ENCODE measurements around the gene SLC35B1. TPM values are rescaled to one million over a fixed set of nuclear protein-coding genes. Genes with fewer than 3 reads are reported as not detected.

The SLC35B1 gene
- total and polyA plus RNA-seq, 10 of the 15 experiments (the other 5 are each of a cell fraction or from before 2014, with no cell fraction given): 40.0 to 113 (median 51.6) TPM

DNA sequence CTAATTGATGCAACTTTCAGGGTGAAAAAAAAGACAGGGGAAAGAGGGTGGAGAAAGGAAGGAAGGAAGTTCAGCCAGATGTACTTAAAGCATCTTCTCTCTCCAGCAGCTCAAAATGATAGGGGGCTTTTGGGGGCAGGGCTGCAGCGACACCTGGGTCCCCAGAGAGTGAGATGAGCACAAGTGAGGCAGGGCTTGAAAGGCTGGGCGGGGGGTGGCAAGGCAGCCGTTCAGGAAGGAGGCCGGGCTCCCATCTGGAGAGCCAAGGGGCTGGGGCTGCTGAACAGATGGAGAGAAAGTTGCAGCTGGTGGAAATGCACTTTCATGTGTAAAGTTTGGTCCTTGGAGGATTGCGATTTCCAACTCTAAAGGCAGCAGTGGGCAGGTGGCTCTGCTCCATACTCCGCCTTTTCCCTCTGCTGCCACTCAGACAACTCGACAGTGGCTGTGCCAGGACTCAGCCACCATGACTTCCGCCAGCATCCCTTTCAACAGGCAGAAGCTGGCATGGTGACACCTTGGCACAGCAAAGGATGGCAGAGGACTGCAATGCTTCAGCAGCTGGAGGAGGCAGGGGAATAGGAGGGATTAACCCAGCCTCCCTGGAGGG, 7.7 kb downstream of the SLC35B1 start (continued):
- TF ChIP-seq, protein P1, sequence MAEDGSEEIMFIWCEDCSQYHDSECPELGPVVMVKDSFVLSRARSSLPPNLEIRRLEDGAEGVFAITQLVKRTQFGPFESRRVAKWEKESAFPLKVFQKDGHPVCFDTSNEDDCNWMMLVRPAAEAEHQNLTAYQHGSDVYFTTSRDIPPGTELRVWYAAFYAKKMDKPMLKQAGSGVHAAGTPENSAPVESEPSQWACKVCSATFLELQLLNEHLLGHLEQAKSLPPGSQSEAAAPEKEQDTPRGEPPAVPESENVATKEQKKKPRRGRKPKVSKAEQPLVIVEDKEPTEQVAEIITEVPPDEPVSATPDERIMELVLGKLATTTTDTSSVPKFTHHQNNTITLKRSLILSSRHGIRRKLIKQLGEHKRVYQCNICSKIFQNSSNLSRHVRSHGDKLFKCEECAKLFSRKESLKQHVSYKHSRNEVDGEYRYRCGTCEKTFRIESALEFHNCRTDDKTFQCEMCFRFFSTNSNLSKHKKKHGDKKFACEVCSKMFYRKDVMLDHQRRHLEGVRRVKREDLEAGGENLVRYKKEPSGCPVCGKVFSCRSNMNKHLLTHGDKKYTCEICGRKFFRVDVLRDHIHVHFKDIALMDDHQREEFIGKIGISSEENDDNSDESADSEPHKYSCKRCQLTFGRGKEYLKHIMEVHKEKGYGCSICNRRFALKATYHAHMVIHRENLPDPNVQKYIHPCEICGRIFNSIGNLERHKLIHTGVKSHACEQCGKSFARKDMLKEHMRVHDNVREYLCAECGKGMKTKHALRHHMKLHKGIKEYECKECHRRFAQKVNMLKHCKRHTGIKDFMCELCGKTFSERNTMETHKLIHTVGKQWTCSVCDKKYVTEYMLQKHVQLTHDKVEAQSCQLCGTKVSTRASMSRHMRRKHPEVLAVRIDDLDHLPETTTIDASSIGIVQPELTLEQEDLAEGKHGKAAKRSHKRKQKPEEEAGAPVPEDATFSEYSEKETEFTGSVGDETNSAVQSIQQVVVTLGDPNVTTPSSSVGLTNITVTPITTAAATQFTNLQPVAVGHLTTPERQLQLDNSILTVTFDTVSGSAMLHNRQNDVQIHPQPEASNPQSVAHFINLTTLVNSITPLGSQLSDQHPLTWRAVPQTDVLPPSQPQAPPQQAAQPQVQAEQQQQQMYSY (CRISPR knock-in tag; IDR thresholded peaks at IDR 0.05): no peak
- TF ChIP-seq NFYB (IDR thresholded peaks at IDR 0.05; ENCODE audit: insufficient read depth, low read depth, low read length) (no peak), NR2F1 (conservative IDR thresholded peaks at IDR 0.05) (no peak), GATAD2B (conservative IDR thresholded peaks at IDR 0.05; ENCODE audit: low read depth) (no peak), RB1 (IDR thresholded peaks at IDR 0.05; ENCODE audit: borderline replicate concordance) (no peak), SMAD1 (IDR thresholded peaks at IDR 0.05; ENCODE audit: low read depth, partially characterized antibody) (no peak), SMC3 (IDR thresholded peaks at IDR 0.05; ENCODE audit: borderline replicate concordance, low read length) (no peak), CEBPB (IDR thresholded peaks at IDR 0.05; ENCODE audit: borderline replicate concordance in 1 of 2, low read depth in 2 of 2, low read length in 2 of 2) (no peak), NR2C2 (IDR thresholded peaks at IDR 0.05; ENCODE audit: borderline replicate concordance, control insufficient read depth, insufficient read length, low read depth) (no peak)
- TF ChIP-seq, protein P2, sequence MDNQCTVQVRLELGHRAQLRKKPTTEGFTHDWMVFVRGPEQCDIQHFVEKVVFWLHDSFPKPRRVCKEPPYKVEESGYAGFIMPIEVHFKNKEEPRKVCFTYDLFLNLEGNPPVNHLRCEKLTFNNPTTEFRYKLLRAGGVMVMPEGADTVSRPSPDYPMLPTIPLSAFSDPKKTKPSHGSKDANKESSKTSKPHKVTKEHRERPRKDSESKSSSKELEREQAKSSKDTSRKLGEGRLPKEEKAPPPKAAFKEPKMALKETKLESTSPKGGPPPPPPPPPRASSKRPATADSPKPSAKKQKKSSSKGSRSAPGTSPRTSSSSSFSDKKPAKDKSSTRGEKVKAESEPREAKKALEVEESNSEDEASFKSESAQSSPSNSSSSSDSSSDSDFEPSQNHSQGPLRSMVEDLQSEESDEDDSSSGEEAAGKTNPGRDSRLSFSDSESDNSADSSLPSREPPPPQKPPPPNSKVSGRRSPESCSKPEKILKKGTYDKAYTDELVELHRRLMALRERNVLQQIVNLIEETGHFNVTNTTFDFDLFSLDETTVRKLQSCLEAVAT (IDR thresholded peaks at IDR 0.05): no peak
- TF ChIP-seq, protein P3, sequence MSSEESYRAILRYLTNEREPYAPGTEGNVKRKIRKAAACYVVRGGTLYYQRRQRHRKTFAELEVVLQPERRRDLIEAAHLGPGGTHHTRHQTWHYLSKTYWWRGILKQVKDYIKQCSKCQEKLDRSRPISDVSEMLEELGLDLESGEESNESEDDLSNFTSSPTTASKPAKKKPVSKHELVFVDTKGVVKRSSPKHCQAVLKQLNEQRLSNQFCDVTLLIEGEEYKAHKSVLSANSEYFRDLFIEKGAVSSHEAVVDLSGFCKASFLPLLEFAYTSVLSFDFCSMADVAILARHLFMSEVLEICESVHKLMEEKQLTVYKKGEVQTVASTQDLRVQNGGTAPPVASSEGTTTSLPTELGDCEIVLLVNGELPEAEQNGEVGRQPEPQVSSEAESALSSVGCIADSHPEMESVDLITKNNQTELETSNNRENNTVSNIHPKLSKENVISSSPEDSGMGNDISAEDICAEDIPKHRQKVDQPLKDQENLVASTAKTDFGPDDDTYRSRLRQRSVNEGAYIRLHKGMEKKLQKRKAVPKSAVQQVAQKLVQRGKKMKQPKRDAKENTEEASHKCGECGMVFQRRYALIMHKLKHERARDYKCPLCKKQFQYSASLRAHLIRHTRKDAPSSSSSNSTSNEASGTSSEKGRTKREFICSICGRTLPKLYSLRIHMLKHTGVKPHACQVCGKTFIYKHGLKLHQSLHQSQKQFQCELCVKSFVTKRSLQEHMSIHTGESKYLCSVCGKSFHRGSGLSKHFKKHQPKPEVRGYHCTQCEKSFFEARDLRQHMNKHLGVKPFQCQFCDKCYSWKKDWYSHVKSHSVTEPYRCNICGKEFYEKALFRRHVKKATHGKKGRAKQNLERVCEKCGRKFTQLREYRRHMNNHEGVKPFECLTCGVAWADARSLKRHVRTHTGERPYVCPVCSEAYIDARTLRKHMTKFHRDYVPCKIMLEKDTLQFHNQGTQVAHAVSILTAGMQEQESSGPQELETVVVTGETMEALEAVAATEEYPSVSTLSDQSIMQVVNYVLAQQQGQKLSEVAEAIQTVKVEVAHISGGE (CRISPR knock-in tag; IDR thresholded peaks at IDR 0.05): no peak
- TF ChIP-seq, protein P4, sequence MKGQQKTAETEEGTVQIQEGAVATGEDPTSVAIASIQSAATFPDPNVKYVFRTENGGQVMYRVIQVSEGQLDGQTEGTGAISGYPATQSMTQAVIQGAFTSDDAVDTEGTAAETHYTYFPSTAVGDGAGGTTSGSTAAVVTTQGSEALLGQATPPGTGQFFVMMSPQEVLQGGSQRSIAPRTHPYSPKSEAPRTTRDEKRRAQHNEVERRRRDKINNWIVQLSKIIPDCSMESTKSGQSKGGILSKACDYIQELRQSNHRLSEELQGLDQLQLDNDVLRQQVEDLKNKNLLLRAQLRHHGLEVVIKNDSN (IDR thresholded peaks at IDR 0.05; ENCODE audit: borderline replicate concordance, extremely low read length, insufficient read depth, low read depth, low read length): no peak
- TF ChIP-seq, protein P5, sequence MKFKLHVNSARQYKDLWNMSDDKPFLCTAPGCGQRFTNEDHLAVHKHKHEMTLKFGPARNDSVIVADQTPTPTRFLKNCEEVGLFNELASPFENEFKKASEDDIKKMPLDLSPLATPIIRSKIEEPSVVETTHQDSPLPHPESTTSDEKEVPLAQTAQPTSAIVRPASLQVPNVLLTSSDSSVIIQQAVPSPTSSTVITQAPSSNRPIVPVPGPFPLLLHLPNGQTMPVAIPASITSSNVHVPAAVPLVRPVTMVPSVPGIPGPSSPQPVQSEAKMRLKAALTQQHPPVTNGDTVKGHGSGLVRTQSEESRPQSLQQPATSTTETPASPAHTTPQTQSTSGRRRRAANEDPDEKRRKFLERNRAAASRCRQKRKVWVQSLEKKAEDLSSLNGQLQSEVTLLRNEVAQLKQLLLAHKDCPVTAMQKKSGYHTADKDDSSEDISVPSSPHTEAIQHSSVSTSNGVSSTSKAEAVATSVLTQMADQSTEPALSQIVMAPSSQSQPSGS (IDR thresholded peaks at IDR 0.05; ENCODE audit: low read length): no peak
